Upper lobe of right lung (tissue), 1 donor: ENCODE results near the gene KBTBD8. TPM values are rescaled to one million over a fixed set of nuclear protein-coding genes. Genes with fewer than 3 reads are reported as not detected.
A peak's percentile ranks its signal among the peaks of the same experiment; 100 is the strongest.

Experiments
- ATAC-seq: fragments of 200-7000 bp; cut with Tn5 transposase; one replicate; pipeline ENCODE4 v1.9.1; 2020; ENCODE audit warnings: mild to moderate bottlenecking, moderate library complexity
- DNase-seq: peaks from one replicate; pipeline ENCODE4 v3.0.0-alpha.2; 2020
- H3K27ac ChIP-seq: fragments of 200-600 bp; one replicate; pipeline ENCODE4 v1.8.0; 2022
- H3K27me3 ChIP-seq: fragments of 200-600 bp; one replicate; pipeline ENCODE4 v1.8.0; 2022; ENCODE audit warnings: mild to moderate bottlenecking
- H3K36me3 ChIP-seq: fragments of 200-600 bp; one replicate; pipeline ENCODE4 v1.8.0; 2022
- H3K4me1 ChIP-seq: fragments of 200-600 bp; one replicate; pipeline ENCODE4 v1.8.0; 2022
- H3K4me3 ChIP-seq: fragments of 200-600 bp; one replicate; pipeline ENCODE4 v1.8.0; 2022; ENCODE audit warnings: mild to moderate bottlenecking
- H3K9me3 ChIP-seq: fragments of 200-600 bp; one replicate; pipeline ENCODE4 v1.8.0; 2022
- CTCF ChIP-seq: fragments of 200-600 bp; IDR thresholded peaks from one replicate; pipeline ENCODE4 v1.8.0; 2022; ENCODE audit warnings: antibody characterized with exemption
- intact Hi-C: fragments of 100-400 bp; cut with DNase I; formaldehyde crosslinking; loops from one replicate; pipeline ENCODE4 v1.11.0; 2022
- total RNA-seq: library from RNA; stranded (reverse); fragmentation: NEBNext Ultra II Directional; extraction: Animal tissue kit (Norgen Biotek cat#: 25700); gene quantifications from one replicate; pipeline ENCODE4 v1.2.1, GENCODE V29; 2021
- donor health status: DM: no; HTN: yes; CAD: no; lungs with severe emphysema.

KBTBD8 gene
- total RNA-seq, 1 donor from 2014 or later = 6.0 TPM

- H3K4me3 ChIP-seq = no peak overlapping the region
- no peaks in the 10 kb centered on the region for H3K36me3 ChIP-seq
- no peaks in the 10 kb centered on the region for H3K27me3 ChIP-seq
- DNase-seq (no peak), ATAC-seq (no peak)
- no peak for TF ChIP-seq CTCF
- H3K27ac ChIP-seq = no peak overlapping the region
- intact Hi-C loops = no loop called here
- no peaks in the 10 kb centered on the region for H3K4me1 ChIP-seq
- no peaks in the 10 kb centered on the region for H3K9me3 ChIP-seq
Observed at GRCh38 chr3:67015702-67016484, 17.8 kb downstream of the KBTBD8 start.

DNA sequence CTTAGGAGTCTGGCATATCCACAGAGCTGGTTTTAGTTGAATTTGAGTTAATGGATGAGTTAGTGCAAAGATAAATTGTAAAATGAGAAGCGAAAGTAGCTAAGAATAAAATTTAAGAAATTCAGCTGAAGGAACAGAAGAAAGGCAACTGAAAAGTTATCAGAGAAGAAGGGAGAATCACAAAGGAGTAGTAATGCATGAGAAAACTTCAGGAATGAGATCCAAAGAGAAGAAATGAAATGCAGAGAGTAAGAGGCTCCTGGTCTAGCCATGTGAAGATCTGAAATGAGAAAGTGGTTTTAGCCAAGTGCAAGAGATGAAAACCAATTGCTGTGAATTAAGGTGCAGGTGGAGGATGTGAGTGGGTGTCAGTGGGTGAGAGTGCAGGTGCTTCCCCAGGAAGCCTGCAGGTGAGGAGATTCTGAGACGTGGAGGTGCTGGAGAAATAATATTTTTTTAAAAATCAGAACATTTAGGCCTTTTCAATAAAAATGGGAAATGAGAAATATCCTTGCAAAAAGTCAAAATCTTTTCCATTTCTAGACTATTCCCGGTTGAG is 18.5 kb downstream of the KBTBD8 start:
- no peak for TF ChIP-seq CTCF
- Histone ChIP-seq H3K4me3 (no peak overlapping the region), H3K27ac (no peak overlapping the region), H3K36me3 (no peaks in the 10 kb centered on the region), H3K9me3 (no peaks in the 10 kb centered on the region), H3K4me1 (no peaks in the 10 kb centered on the region), H3K27me3 (no peaks in the 10 kb centered on the region)
- DNase-seq (no peak), ATAC-seq (no peak)
- intact Hi-C loops = no loop called here

- Histone ChIP-seq H3K4me1 (no peaks in the 10 kb centered on the region), H3K4me3 (no peak overlapping the region), H3K27me3 (no peaks in the 10 kb centered on the region), H3K36me3 (no peaks in the 10 kb centered on the region), H3K27ac (no peak overlapping the region), H3K9me3 (no peaks in the 10 kb centered on the region)
- ATAC-seq = no peak
- no peak for DNase-seq
- intact Hi-C loops = no loop called here
- no peak for TF ChIP-seq CTCF
Observed at GRCh38 chr3:67017211-67017610, 19.1 kb downstream of the KBTBD8 start.

DNA sequence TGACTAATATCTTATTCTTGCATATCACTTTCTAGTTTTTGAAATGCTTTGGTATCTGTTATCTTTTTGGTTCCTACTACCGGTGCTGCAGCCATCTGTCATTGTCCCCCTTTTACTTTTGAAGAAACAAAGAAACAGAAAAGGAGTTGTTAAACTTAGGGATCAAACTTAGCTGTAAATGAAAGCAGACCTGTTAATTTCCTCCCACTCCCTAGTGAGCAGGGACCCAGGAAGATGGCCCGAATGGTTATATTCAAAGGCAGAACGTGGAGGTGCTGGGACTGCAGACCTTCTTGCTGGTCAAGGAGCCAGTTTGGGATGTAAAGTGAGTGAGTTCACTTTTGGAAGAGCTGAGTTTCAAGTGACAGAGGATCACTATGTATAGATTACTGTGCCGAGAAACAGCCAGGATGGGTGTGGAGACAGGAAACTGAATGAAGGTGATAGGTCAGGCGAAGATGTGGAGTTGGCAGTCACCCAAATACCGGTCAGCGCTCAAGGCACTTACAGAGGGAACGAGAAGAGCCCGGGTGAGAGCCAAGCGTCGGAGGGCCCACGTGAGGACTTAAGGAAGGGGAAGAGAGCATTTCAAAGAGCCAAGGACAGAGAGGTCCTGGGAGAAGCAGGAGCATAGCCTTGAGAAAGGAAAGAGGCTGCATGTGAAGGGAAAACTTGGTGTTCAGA is 20.1 kb downstream of the KBTBD8 start:
- no peaks in the 10 kb centered on the region for H3K36me3 ChIP-seq
- DNase-seq (no peak), ATAC-seq (peak; percentile 71)
- intact Hi-C loops = no loop called here
- TF ChIP-seq CTCF = no peak
- no peaks in the 10 kb centered on the region for H3K27me3 ChIP-seq
- no peaks in the 10 kb centered on the region for H3K9me3 ChIP-seq
- H3K27ac ChIP-seq = no peak overlapping the region
- H3K4me1 ChIP-seq = no peaks in the 10 kb centered on the region
- H3K4me3 ChIP-seq = no peak overlapping the region

DNA sequence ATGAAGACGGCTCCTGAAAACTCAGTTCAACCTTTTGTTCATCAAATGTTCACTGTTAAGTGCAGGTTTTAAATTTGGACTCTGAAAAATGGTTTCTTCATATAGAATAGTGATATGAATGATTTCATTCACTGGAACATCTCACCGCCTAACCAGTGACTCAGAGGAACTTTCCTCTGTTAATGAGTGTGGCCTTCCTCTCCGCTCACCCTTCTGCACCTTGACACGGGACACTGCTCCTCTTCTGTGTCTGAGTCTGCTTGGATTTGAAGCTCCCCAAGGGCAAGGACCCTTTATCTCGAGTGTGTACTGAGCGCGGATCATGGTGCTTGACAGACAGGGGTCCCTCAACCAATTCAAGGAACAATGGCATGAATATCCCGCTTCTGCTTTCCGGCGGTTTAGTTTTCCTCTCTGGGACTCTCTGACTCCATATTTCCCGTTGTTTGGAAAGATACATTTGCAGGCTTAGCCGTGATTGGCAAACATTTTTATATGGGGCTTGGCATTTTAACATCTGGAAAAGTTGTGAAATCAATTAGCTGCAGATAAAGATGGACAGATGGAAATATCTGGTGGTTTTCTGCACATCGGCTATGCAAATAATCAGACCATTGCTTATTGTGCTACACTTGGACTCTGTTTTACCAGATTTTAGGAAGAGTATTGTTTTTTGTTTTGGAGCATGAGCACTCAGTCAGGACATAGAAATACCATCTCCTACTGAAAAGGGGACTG is 20.9 kb downstream of the KBTBD8 start:
- no peaks in the 10 kb centered on the region for H3K9me3 ChIP-seq
- intact Hi-C loops = no loop called here
- no peak for TF ChIP-seq CTCF
- no peaks in the 10 kb centered on the region for H3K27me3 ChIP-seq
- H3K4me1 ChIP-seq = no peaks in the 10 kb centered on the region
- no peak overlapping the region for H3K27ac ChIP-seq
- DNase-seq = no peak
- H3K36me3 ChIP-seq = no peaks in the 10 kb centered on the region
- ATAC-seq = no peak
- H3K4me3 ChIP-seq = no peak overlapping the region
